K562 (cell line): ENCODE data around the gene ABCC10. TPM values are rescaled to one million over a fixed set of nuclear protein-coding genes. Genes with fewer than 3 reads are reported as not detected.

ENCODE experiments used
- BCL6 ChIP-seq: fragments of 250-450 bp; sonication (Bioruptor Pico); IDR thresholded peaks from 2 replicates; pipeline ENCODE4 v1.4.0; 2020
- CHD1 ChIP-seq: fragments of 200-600 bp; sonication (generic); IDR thresholded peaks from one replicate; pipeline ENCODE4 v1.6.1; 2012; ENCODE audit warnings: mild to moderate bottlenecking, moderate library complexity, low read length, inconsistent platforms
- DACH1 ChIP-seq: fragments of 450-650 bp; IDR thresholded peaks from 2 replicates; pipeline ENCODE4 v1.6.1; 2018; ENCODE audit not compliant: partially characterized antibody
- E2F5 ChIP-seq: sonication (generic); formaldehyde crosslinking; IDR thresholded peaks from 2 replicates; pipeline ENCODE4 v1.8.0; 2022; ENCODE audit warnings: mild to moderate bottlenecking, missing genetic modification reagents
- EGR1 ChIP-seq: fragments of 450-650 bp; conservative IDR thresholded peaks from 2 replicates; pipeline ENCODE4 v1.6.1; 2017; ENCODE audit warnings: mild to moderate bottlenecking
- HDAC1 ChIP-seq, 2 experiments: fragments of 450-650 bp; IDR thresholded peaks; 2 replicates each; pipeline ENCODE4 v1.6.1; 2016 to 2017; ENCODE audit warnings: inconsistent platforms in 1 of 2, mild to moderate bottlenecking in 1 of 2, moderate library complexity in 1 of 2
- HSF4 ChIP-seq: fragments of 250-450 bp; sonication (Bioruptor Pico); IDR thresholded peaks from 2 replicates; pipeline ENCODE4 v2.1.2; 2022; ENCODE audit warnings: mild to moderate bottlenecking, moderate library complexity, borderline replicate concordance
- JUND ChIP-seq, 2 experiments: IDR thresholded peaks; 2 replicates in 1 of 2; 3 replicates in 1 of 2; pipeline ENCODE4 v1.6.1; 2011; ENCODE audit warnings: borderline replicate concordance in 2 of 2, low read depth in 2 of 2, low read length in 2 of 2, improper control_type of control experiment in 1 of 2, missing biosample characterization in 1 of 2, missing genetic modification characterization in 1 of 2, missing genetic modification reagents in 1 of 2
- MEF2D ChIP-seq: conservative IDR thresholded peaks from 2 replicates; pipeline ENCODE4 v1.6.1; 2016; ENCODE audit warnings: low read depth, missing genetic modification characterization, missing compliant biosample characterization
- SREBF2 ChIP-seq: sonication (generic); formaldehyde crosslinking; IDR thresholded peaks from 2 replicates; pipeline ENCODE4 v1.4.0; 2020; ENCODE audit warnings: mild to moderate bottlenecking, missing genetic modification reagents
- polyA plus RNA-seq, 8 experiments: library from polyadenylated mRNA; depleted of rRNA in 4 of 8; stranded (reverse) in 5 of 8; unstranded in 3 of 8; fragments of >200 nt; fragmentation: Nextera tagmentation in 2 of 8; fragmentation: Illumina TruSeq in 1 of 8; extraction: Ambion mirVana in 2 of 8; extraction: Trizol in 1 of 8; gene quantifications; 2 replicates each; pipeline versions ENCODE4 v1.2.1 to v1.2.3, GENCODE V29; 2011 to 2014; ENCODE audit warnings: inconsistent platforms in 1 of 8, missing spikeins in 1 of 8
- total RNA-seq, 7 experiments: library from RNA; depleted of rRNA in 6 of 7; stranded (reverse); fragments of >200 nt in 6 of 7; fragmentation: Illumina TruSeq in 2 of 7; extraction: Trizol in 2 of 7; gene quantifications; 2 replicates each; pipeline versions ENCODE4 v1.2.1 to v1.2.3, GENCODE V29; 2011 to 2021; ENCODE audit warnings: low replicate concordance in 1 of 7
- TF ChIP-seq, protein P1 (sequence below): fragments of 450-650 bp; formaldehyde crosslinking; IDR thresholded peaks from 2 replicates; pipeline ENCODE4 v1.4.0; 2020; ENCODE audit warnings: mild to moderate bottlenecking, moderate library complexity
- TF ChIP-seq, protein P2 (sequence below): fragments of 450-650 bp; IDR thresholded peaks from 2 replicates; pipeline ENCODE4 v1.6.1; 2016

Gene ABCC10
- total and polyA plus RNA-seq, 9 of the 15 experiments (the other 6 are each of a cell fraction or from before 2014, with no cell fraction given), result 2.4 to 29.1 (median 13.7) TPM

GRCh38 chr6:43455531-43456428 lies 28.4 kb downstream of the ABCC10 start, which contains the start of gene DLK2 (continued):
- TF ChIP-seq DACH1 (no peak), E2F5 (CRISPR knock-in tag) (no peak), JUND (IDR thresholded peaks at IDR 0.05; ENCODE audit: borderline replicate concordance, low read depth, low read length) (no peak), JUND (tag; IDR thresholded peaks at IDR 0.05; ENCODE audit: borderline replicate concordance, low read depth, low read length) (no peak), HDAC1 (IDR thresholded peaks at IDR 0.05) (peak in 1 of 2 experiments; percentile 40; a peak in 1 of 4 replicates), HSF4 (CRISPR knock-in tag) (no peak), SREBF2 (CRISPR knock-in tag) (no peak), BCL6 (no peak), CHD1 (no peak), EGR1 (peak; percentile 58), MEF2D (no peak)
- TF ChIP-seq, protein P1, sequence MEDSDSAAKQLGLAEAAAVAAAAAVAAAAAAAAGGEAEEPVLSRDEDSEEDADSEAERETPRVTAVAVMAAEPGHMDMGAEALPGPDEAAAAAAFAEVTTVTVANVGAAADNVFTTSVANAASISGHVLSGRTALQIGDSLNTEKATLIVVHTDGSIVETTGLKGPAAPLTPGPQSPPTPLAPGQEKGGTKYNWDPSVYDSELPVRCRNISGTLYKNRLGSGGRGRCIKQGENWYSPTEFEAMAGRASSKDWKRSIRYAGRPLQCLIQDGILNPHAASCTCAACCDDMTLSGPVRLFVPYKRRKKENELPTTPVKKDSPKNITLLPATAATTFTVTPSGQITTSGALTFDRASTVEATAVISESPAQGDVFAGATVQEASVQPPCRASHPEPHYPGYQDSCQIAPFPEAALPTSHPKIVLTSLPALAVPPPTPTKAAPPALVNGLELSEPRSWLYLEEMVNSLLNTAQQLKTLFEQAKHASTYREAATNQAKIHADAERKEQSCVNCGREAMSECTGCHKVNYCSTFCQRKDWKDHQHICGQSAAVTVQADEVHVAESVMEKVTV (CRISPR knock-in tag), result no peak
- TF ChIP-seq, protein P2, sequence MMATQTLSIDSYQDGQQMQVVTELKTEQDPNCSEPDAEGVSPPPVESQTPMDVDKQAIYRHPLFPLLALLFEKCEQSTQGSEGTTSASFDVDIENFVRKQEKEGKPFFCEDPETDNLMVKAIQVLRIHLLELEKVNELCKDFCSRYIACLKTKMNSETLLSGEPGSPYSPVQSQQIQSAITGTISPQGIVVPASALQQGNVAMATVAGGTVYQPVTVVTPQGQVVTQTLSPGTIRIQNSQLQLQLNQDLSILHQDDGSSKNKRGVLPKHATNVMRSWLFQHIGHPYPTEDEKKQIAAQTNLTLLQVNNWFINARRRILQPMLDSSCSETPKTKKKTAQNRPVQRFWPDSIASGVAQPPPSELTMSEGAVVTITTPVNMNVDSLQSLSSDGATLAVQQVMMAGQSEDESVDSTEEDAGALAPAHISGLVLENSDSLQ, result 0 out of 2 replicates have a peak, but pooled peaks have one; percentile 21
